Measurements from ENCODE around the gene NIT1. TPM values are rescaled to one million over a fixed set of nuclear protein-coding genes. Genes with fewer than 3 reads are reported as not detected.

NIT1 gene
- total and polyA plus RNA-seq, 2 of the 8 experiments (the other 6 are each of a cell fraction or from before 2014, with no cell fraction given): 33.0 to 40.4 TPM

DNA sequence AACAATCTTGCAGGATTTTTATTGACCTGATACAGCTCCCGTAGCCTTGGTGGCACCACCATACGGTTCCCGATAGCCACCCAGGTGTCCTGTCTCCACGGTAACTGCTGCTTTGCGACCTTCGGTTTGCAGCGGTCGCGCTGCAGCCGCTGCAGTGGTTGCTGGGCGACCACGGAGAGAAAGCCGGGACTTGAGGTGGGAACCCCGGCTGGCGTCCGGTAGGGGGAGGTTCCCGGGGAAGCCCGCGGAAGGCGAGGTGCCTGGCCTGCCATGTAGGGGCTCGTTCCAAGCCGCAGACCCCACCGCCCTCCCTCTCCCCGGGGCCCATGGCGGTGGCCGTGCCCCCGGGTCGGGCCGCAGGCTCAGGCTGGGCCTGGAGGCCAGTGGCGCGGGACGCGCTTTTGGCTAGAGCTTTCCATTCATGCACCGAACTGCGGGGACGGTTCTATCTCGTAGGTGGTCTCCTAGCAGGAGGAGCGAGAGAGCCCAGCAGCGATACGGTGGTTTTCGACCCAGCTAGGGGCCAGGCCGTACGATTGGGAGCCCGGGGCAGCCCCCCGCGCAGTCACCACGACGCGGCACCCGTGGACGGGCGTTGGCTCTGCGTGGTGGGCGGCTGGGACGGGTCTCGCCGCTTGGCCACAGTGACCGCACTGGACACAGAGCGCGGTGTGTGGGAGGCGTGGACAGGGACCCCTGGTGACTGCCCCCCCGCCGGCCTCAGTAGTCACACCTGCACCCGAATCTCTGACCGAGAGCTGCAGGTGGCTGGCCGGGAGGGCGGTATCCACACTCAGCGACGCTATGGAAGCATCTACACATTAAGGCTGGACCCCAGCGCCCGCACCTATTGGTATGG is 19.5 kb upstream of the NIT1 start, which contains the start of gene KLHDC9 (continued):
- TF ChIP-seq, protein P1, sequence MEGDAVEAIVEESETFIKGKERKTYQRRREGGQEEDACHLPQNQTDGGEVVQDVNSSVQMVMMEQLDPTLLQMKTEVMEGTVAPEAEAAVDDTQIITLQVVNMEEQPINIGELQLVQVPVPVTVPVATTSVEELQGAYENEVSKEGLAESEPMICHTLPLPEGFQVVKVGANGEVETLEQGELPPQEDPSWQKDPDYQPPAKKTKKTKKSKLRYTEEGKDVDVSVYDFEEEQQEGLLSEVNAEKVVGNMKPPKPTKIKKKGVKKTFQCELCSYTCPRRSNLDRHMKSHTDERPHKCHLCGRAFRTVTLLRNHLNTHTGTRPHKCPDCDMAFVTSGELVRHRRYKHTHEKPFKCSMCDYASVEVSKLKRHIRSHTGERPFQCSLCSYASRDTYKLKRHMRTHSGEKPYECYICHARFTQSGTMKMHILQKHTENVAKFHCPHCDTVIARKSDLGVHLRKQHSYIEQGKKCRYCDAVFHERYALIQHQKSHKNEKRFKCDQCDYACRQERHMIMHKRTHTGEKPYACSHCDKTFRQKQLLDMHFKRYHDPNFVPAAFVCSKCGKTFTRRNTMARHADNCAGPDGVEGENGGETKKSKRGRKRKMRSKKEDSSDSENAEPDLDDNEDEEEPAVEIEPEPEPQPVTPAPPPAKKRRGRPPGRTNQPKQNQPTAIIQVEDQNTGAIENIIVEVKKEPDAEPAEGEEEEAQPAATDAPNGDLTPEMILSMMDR (IDR thresholded peaks at IDR 0.05; ENCODE audit: control extremely low read depth in 1 of 3, insufficient read depth in 1 of 3, low read depth in 1 of 3, low read length in 3 of 3): peak in 2 of 3 experiments; percentile 30 to 37; a peak in 3 of 4 replicates
- TF ChIP-seq, protein P2, sequence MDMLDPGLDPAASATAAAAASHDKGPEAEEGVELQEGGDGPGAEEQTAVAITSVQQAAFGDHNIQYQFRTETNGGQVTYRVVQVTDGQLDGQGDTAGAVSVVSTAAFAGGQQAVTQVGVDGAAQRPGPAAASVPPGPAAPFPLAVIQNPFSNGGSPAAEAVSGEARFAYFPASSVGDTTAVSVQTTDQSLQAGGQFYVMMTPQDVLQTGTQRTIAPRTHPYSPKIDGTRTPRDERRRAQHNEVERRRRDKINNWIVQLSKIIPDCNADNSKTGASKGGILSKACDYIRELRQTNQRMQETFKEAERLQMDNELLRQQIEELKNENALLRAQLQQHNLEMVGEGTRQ (IDR thresholded peaks at IDR 0.05; ENCODE audit: low read length): no peak
- peak in 1 of 2 experiments; percentile 51; a peak in 1 of 3 replicates for TF ChIP-seq POLR2A (IDR thresholded peaks at IDR 0.05; ENCODE audit: control extremely low read depth in 1 of 2, low read depth in 2 of 2, low read length in 2 of 2)
- no peak for TF ChIP-seq SAP30 (IDR thresholded peaks at IDR 0.05; ENCODE audit: insufficient read depth, insufficient replicate concordance, low read length)
- no peak; the same call in 1 of the 2 replicates for TF ChIP-seq POLR2AphosphoS5 (IDR thresholded peaks at IDR 0.05; ENCODE audit: low read depth, low read length)
- no peak for TF ChIP-seq HDAC2 (IDR thresholded peaks at IDR 0.05; ENCODE audit: borderline replicate concordance in 1 of 2, low read depth in 2 of 2, low read length in 2 of 2)
- TF ChIP-seq FOSL1 (IDR thresholded peaks at IDR 0.05; ENCODE audit: insufficient read depth, low read depth, low read length): no peak
- TF ChIP-seq CTBP2 (IDR thresholded peaks at IDR 0.05; ENCODE audit: borderline replicate concordance, insufficient read depth, insufficient read length, low read length): no peak
- TF ChIP-seq, protein P3, sequence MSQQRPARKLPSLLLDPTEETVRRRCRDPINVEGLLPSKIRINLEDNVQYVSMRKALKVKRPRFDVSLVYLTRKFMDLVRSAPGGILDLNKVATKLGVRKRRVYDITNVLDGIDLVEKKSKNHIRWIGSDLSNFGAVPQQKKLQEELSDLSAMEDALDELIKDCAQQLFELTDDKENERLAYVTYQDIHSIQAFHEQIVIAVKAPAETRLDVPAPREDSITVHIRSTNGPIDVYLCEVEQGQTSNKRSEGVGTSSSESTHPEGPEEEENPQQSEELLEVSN (IDR thresholded peaks at IDR 0.05): no peak
- TF ChIP-seq GABPA (IDR thresholded peaks at IDR 0.05; ENCODE audit: borderline replicate concordance, insufficient read depth, low read length): no peak
- peak; percentile 67 for TF ChIP-seq KDM4A (IDR thresholded peaks at IDR 0.05; ENCODE audit: low read depth, low read length, severe bottlenecking)
- TF ChIP-seq NANOG (IDR thresholded peaks at IDR 0.05; ENCODE audit: insufficient read depth, low read depth, low read length, poor library complexity, severe bottlenecking): no peak
- TF ChIP-seq, protein P4, sequence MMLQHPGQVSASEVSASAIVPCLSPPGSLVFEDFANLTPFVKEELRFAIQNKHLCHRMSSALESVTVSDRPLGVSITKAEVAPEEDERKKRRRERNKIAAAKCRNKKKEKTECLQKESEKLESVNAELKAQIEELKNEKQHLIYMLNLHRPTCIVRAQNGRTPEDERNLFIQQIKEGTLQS (IDR thresholded peaks at IDR 0.05; ENCODE audit: insufficient read depth, low read depth, low read length): peak; percentile 93
- no peak for TF ChIP-seq POU5F1 (IDR thresholded peaks at IDR 0.05; ENCODE audit: low read depth, low read length)
- no peak for TF ChIP-seq KDM5A (IDR thresholded peaks at IDR 0.05; ENCODE audit: low read length)

Data from H1 (cell line).